ENCODE data around the gene SLC12A2.

- TF ChIP-seq, protein P1, sequence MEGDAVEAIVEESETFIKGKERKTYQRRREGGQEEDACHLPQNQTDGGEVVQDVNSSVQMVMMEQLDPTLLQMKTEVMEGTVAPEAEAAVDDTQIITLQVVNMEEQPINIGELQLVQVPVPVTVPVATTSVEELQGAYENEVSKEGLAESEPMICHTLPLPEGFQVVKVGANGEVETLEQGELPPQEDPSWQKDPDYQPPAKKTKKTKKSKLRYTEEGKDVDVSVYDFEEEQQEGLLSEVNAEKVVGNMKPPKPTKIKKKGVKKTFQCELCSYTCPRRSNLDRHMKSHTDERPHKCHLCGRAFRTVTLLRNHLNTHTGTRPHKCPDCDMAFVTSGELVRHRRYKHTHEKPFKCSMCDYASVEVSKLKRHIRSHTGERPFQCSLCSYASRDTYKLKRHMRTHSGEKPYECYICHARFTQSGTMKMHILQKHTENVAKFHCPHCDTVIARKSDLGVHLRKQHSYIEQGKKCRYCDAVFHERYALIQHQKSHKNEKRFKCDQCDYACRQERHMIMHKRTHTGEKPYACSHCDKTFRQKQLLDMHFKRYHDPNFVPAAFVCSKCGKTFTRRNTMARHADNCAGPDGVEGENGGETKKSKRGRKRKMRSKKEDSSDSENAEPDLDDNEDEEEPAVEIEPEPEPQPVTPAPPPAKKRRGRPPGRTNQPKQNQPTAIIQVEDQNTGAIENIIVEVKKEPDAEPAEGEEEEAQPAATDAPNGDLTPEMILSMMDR (IDR thresholded peaks at IDR 0.05 in 2 of 3, conservative IDR thresholded peaks at IDR 0.05 in 1 of 3; ENCODE audit: insufficient read depth in 2 of 3, low read depth in 1 of 3, low read length in 3 of 3): no peak
- TF ChIP-seq, protein P2, sequence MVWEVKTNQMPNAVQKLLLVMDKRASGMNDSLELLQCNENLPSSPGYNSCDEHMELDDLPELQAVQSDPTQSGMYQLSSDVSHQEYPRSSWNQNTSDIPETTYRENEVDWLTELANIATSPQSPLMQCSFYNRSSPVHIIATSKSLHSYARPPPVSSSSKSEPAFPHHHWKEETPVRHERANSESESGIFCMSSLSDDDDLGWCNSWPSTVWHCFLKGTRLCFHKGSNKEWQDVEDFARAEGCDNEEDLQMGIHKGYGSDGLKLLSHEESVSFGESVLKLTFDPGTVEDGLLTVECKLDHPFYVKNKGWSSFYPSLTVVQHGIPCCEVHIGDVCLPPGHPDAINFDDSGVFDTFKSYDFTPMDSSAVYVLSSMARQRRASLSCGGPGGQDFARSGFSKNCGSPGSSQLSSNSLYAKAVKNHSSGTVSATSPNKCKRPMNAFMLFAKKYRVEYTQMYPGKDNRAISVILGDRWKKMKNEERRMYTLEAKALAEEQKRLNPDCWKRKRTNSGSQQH (CRISPR knock-in tag; IDR thresholded peaks at IDR 0.05): no peak
- TF ChIP-seq TEAD1 (CRISPR knock-in tag; IDR thresholded peaks at IDR 0.05) (no peak), ZBTB17 (CRISPR knock-in tag; IDR thresholded peaks at IDR 0.05) (no peak), TCF7 (IDR thresholded peaks at IDR 0.05; ENCODE audit: borderline replicate concordance) (no peak), POLR2A (conservative IDR thresholded peaks at IDR 0.05) (no peak)
Observed at GRCh38 chr5:128199104-128199503, 115.5 kb downstream of the SLC12A2 start.
